NOMO-1 treated with DMSO at 0.1 percent for 48 hours (cell line): ENCODE data around the gene STAG1.
A peak's percentile ranks its signal among the peaks of the same experiment; 100 is the strongest.
"Not testable (repeated sequence)": the region's sequence is repeated elsewhere in the genome, so short reads cannot be mapped to it uniquely, and the experiment has no call there.

Experiments
- DNase-seq: peaks from one replicate; lab custom pipeline; 2025; ENCODE audit not compliant: unreplicated experiment; lab: John Stamatoyannopoulos, UW

Gene STAG1

GRCh38 chr3:136336329-136337100, 415.7 kb downstream of the STAG1 start:
- no peak for DNase-seq

- DNase-seq, result not testable (repeated sequence)
These were observed 417.5 kb downstream of the STAG1 start for GRCh38 chr3:136334726-136335125.

- DNase-seq, result no peak
These were observed 418.0 kb downstream of the STAG1 start for GRCh38 chr3:136334209-136334608.

- no peak for DNase-seq
These were observed 419.4 kb downstream of the STAG1 start for GRCh38 chr3:136332776-136333175.

GRCh38 chr3:136332302-136332701, 419.9 kb downstream of the STAG1 start:
- no peak for DNase-seq

- no peak for DNase-seq
These were observed 421.3 kb downstream of the STAG1 start for GRCh38 chr3:136330900-136331299.

- no peak for DNase-seq
These were observed 422.6 kb downstream of the STAG1 start for GRCh38 chr3:136329593-136329992.

GRCh38 chr3:136327671-136328070, 424.5 kb downstream of the STAG1 start:
- no peak for DNase-seq

- DNase-seq, result no peak
These were observed 425.9 kb downstream of the STAG1 start for GRCh38 chr3:136326316-136326715.

- DNase-seq, result peak; percentile 76
These were observed 440.2 kb downstream of the STAG1 start for GRCh38 chr3:136311968-136312367.

- no peak for DNase-seq
These were observed 440.9 kb downstream of the STAG1 start for GRCh38 chr3:136311261-136311660.

GRCh38 chr3:136305879-136306278, 446.3 kb downstream of the STAG1 start:
- no peak for DNase-seq

GRCh38 chr3:136300444-136300843, 451.7 kb downstream of the STAG1 start:
- DNase-seq, result no peak

- no peak for DNase-seq
These were observed 454.4 kb downstream of the STAG1 start for GRCh38 chr3:136297826-136298225.

GRCh38 chr3:136296960-136297359, 455.2 kb downstream of the STAG1 start:
- DNase-seq, result no peak

GRCh38 chr3:136294176-136294575, 458.0 kb downstream of the STAG1 start:
- no peak for DNase-seq

GRCh38 chr3:136293279-136293678, 458.9 kb downstream of the STAG1 start:
- DNase-seq, result no peak

- DNase-seq, result no peak
These were observed 459.7 kb downstream of the STAG1 start for GRCh38 chr3:136292500-136292899.

GRCh38 chr3:136291302-136291701, 460.9 kb downstream of the STAG1 start:
- DNase-seq, result no peak
